IMR-90 (cell line): ENCODE results near the gene GPR39. TPM values are rescaled to one million over a fixed set of nuclear protein-coding genes. Genes with fewer than 3 reads are reported as not detected.

Source experiments
- ATAC-seq: fragments of 200-7000 bp; cut with Tn5 transposase; 2 replicates; pipeline ENCODE4 v1.9.1; 2020; ENCODE audit warnings: low read depth, mild to moderate bottlenecking, moderate library complexity
- BruUV-seq: library from RNA; stranded (reverse); fragments of 400-500 nt; replicated peaks from 2 replicates; lab custom pipeline; 2021; lab: Mats Ljungman, UMichigan
- CTCF ChIA-PET: fragments of 300-600 bp; formaldehyde crosslinking; extraction: SDS; loops from one replicate; lab custom pipeline; 2021; ENCODE audit warnings: antibody characterized with exemption; lab: Yijun Ruan, JAX
- POLR2A ChIA-PET: fragments of 300-600 bp; sonication (Branson Sonifier 250); formaldehyde crosslinking; loops from one replicate; lab custom pipeline; 2022; ENCODE audit warnings: antibody characterized with exemption; ENCODE audit not compliant: unreplicated experiment; lab: Charles Lee
- DNase-seq: peaks from one replicate; pipeline ENCODE4 v3.0.0; 2013
- H2AFZ ChIP-seq: replicated peaks from 2 replicates; pipeline ENCODE3; 2013; ENCODE audit warnings: low read length, mild to moderate bottlenecking; ENCODE audit not compliant: poor library complexity
- H2AK5ac ChIP-seq: 2 replicates; pipeline ENCODE4 v1.6.1; 2013; ENCODE audit warnings: low read depth, low read length, inconsistent platforms
- H2AK9ac ChIP-seq: replicated peaks from 2 replicates; pipeline ENCODE3; 2013; ENCODE audit warnings: mild to moderate bottlenecking, low read depth, low read length, moderate library complexity; ENCODE audit not compliant: poor library complexity
- H2BK120ac ChIP-seq: 2 replicates; pipeline ENCODE4 v1.6.1; 2013; ENCODE audit warnings: low read depth, low read length, inconsistent platforms
- H2BK15ac ChIP-seq: 3 replicates; pipeline ENCODE4 v1.6.1; 2013; ENCODE audit warnings: low read depth, low read length, inconsistent platforms
- H2BK20ac ChIP-seq: 2 replicates; pipeline ENCODE4 v1.6.1; 2013; ENCODE audit warnings: low read depth, mild to moderate bottlenecking, inconsistent platforms, low read length, moderate library complexity
- H2BK5ac ChIP-seq: 2 replicates; pipeline ENCODE4 v1.6.1; 2013; ENCODE audit warnings: mild to moderate bottlenecking, low read depth, low read length, inconsistent platforms; ENCODE audit not compliant: poor library complexity, severe bottlenecking
- H3K14ac ChIP-seq: replicated peaks from 2 replicates; pipeline ENCODE4 v1.6.1; 2013; ENCODE audit warnings: low read depth, low read length, inconsistent platforms
- H3K18ac ChIP-seq: 2 replicates; pipeline ENCODE4 v1.6.1; 2013; ENCODE audit warnings: low read depth, low read length, control low read depth
- H3K23ac ChIP-seq: 2 replicates; pipeline ENCODE4 v1.6.1; 2013; ENCODE audit warnings: low read depth, low read length, inconsistent platforms
- H3K27ac ChIP-seq: 2 replicates; pipeline ENCODE4 v1.5.1; 2013; ENCODE audit warnings: mild to moderate bottlenecking, control low read depth, low read length; ENCODE audit not compliant: insufficient read depth
- H3K27me3 ChIP-seq: 2 replicates; pipeline ENCODE4 v1.6.1; 2013; ENCODE audit warnings: low read length; ENCODE audit not compliant: control insufficient read depth, insufficient read depth
- H3K36me3 ChIP-seq: 2 replicates; pipeline ENCODE4 v1.6.1; 2013; ENCODE audit warnings: low read length, mixed read lengths; ENCODE audit not compliant: control insufficient read depth, insufficient read depth
- H3K4ac ChIP-seq: 2 replicates; pipeline ENCODE4 v1.6.1; 2013; ENCODE audit warnings: low read depth, low read length, inconsistent platforms
- H3K4me1 ChIP-seq: 2 replicates; pipeline ENCODE4 v1.6.1; 2013; ENCODE audit warnings: low read length, mixed read lengths; ENCODE audit not compliant: control insufficient read depth, insufficient read depth
- H3K4me2 ChIP-seq: 2 replicates; pipeline ENCODE4 v1.6.1; 2013; ENCODE audit warnings: low read depth, mild to moderate bottlenecking, control low read depth, low read length, moderate library complexity
- H3K4me3 ChIP-seq: 2 replicates; pipeline ENCODE4 v1.5.1; 2013; ENCODE audit warnings: low read depth, mild to moderate bottlenecking, control low read depth, low read length, moderate library complexity; ENCODE audit not compliant: insufficient read depth
- H3K56ac ChIP-seq: 2 replicates; pipeline ENCODE4 v1.6.1; 2013; ENCODE audit warnings: low read length, inconsistent platforms; ENCODE audit not compliant: insufficient read depth; ENCODE audit errors: extremely low read depth
- H3K79me1 ChIP-seq, 2 experiments: 2 replicates each; pipeline ENCODE4 v1.6.1; 2013; ENCODE audit warnings: low read length in 2 of 2, inconsistent platforms in 1 of 2, low read depth in 1 of 2
- H3K9ac ChIP-seq: 2 replicates; pipeline ENCODE4 v1.6.1; 2013; ENCODE audit warnings: low read depth, low read length, control low read depth
- H3K9me1 ChIP-seq: 2 replicates; pipeline ENCODE4 v1.6.1; 2013; ENCODE audit warnings: low read length, inconsistent platforms; ENCODE audit not compliant: insufficient read depth
- H3K9me3 ChIP-seq: 2 replicates; pipeline ENCODE4 v1.6.1; 2013; ENCODE audit warnings: low read length; ENCODE audit not compliant: control insufficient read depth, insufficient read depth
- H4K20me1 ChIP-seq: 2 replicates; pipeline ENCODE4 v1.6.1; 2013; ENCODE audit warnings: low read length, inconsistent platforms; ENCODE audit not compliant: insufficient read depth
- H4K5ac ChIP-seq: 2 replicates; pipeline ENCODE4 v1.6.1; 2013; ENCODE audit warnings: mild to moderate bottlenecking, low read depth, low read length, control low read depth
- H4K8ac ChIP-seq, 2 experiments: 2 replicates each; pipeline ENCODE4 v1.6.1; 2013; ENCODE audit warnings: low read depth in 2 of 2, low read length in 2 of 2, control low read depth in 1 of 2, inconsistent platforms in 1 of 2
- H4K91ac ChIP-seq: 2 replicates; pipeline ENCODE4 v1.6.1; 2013; ENCODE audit warnings: low read depth, low read length, inconsistent platforms; ENCODE audit not compliant: insufficient read depth
- CTCF ChIP-seq: conservative IDR thresholded peaks from 2 replicates; pipeline ENCODE4 v1.5.1; 2012; ENCODE audit warnings: mild to moderate bottlenecking, low read depth, low read length, improper control_type of control experiment
- MXI1 ChIP-seq: IDR thresholded peaks from 2 replicates; pipeline ENCODE4 v1.6.1; 2012; ENCODE audit warnings: low read depth, mild to moderate bottlenecking, low read length, moderate library complexity, borderline replicate concordance
- NFE2L2 ChIP-seq: fragments of 150-350 bp; IDR thresholded peaks from 2 replicates; pipeline ENCODE4 v1.6.1; 2016; ENCODE audit warnings: low read depth, mild to moderate bottlenecking, low read length
- WGBS, 2 experiments: methylation state at CpG; one replicate each; pipeline versions ENCODE4 v1.1.5 to v1.1.7; 2013; ENCODE audit warnings: missing lambda C conversion rate in 2 of 2; ENCODE audit not compliant: insufficient read length in 1 of 2; ENCODE audit errors: extremely low coverage in 2 of 2; 5-methylcytosine and 5-hydroxymethylcytosine counted together
- dilution Hi-C: fragments of 300-500 bp; cut with HindIII; formaldehyde crosslinking; loops from one replicate; pipeline ENCODE4 v1.14.3; 2018; ENCODE audit warnings: low sequenced_read_pairs; ENCODE audit not compliant: unreplicated experiment
- in situ Hi-C: fragments of 300-500 bp; cut with MboI; formaldehyde crosslinking; loops from 3 replicates; pipeline ENCODE4 v1.14.3; 2019; ENCODE audit warnings: low sequenced_read_pairs, inconsistent platforms, mixed read lengths
- intact Hi-C: fragments of 100-400 bp; cut with micrococcal nuclease; formaldehyde crosslinking; loops from 2 replicates; pipeline ENCODE4 v1.10.0; 2022
- polyA plus RNA-seq, 3 experiments: library from polyadenylated mRNA; depleted of rRNA; stranded (reverse); fragments of >200 nt; gene quantifications; 2 replicates each; pipeline ENCODE4 v1.2.3, GENCODE V29; 2012; ENCODE audit warnings: low replicate concordance in 1 of 3
- total RNA-seq: library from RNA; depleted of rRNA; stranded (reverse); fragments of >200 nt; gene quantifications from 2 replicates; pipeline ENCODE4 v1.2.3, GENCODE V29; 2012

Gene GPR39
- total and polyA plus RNA-seq, 2 of the 4 experiments (the other 2 are of a cell fraction): 4.4 to 9.0 TPM

- Histone ChIP-seq H2AK5ac (no peak overlapping the region), H3K27ac (no peak overlapping the region), H3K14ac (no peak overlapping the region), H3K4me3 (no peak overlapping the region), H3K9me3 (no peaks in the 10 kb centered on the region), H3K4ac (no peak overlapping the region), H2AFZ (no peak overlapping the region), H2BK120ac (no peak overlapping the region), H2BK15ac (no peak overlapping the region), H4K8ac (no peak overlapping the region), H4K91ac (no peak overlapping the region), H3K23ac (no peak overlapping the region), H3K36me3 (no peaks in the 10 kb centered on the region), H3K4me2 (no peak overlapping the region), H3K18ac (no peak overlapping the region), H2BK20ac (no peak overlapping the region), H3K27me3 (peaks cover 40% of the 10 kb centered on the region), H4K5ac (no peak overlapping the region), H2BK5ac (no peak overlapping the region), H2AK9ac (no peak overlapping the region), H3K79me1 (no peaks in the 10 kb centered on the region), H3K9ac (no peak overlapping the region), H4K20me1 (no peaks in the 10 kb centered on the region), H3K56ac (no peak overlapping the region), H3K9me1 (no peaks in the 10 kb centered on the region; the same call in 1 of the 2 replicates), H3K4me1 (no peaks in the 10 kb centered on the region)
- CTCF ChIA-PET: no interaction called here
- no TSS peak for BruUV-seq
- ATAC-seq: no peak
- in situ Hi-C loops: no loop called here
- POLR2A ChIA-PET: no interaction called here
- dilution Hi-C loops: no loop called here
- DNase-seq: no peak
- WGBS, 2 experiments: no CpG with 5 or more reads among the region's 4 CpGs
- no peak for TF ChIP-seq NFE2L2
- no peak for TF ChIP-seq MXI1
- no peak for TF ChIP-seq CTCF
- intact Hi-C loops: no loop called here
Measured at GRCh38 chr2:132607426-132608090, 191.0 kb downstream of the GPR39 start.
